Smooth muscle cell (in vitro differentiated cells): ENCODE measurements around the gene H6PD. TPM values are rescaled to one million over a fixed set of nuclear protein-coding genes. Genes with fewer than 3 reads are reported as not detected.

Source experiments
- DNase-seq: peaks from one replicate; lab custom pipeline; 2025; ENCODE audit not compliant: unreplicated experiment; lab: John Stamatoyannopoulos, UW
- H2AFZ ChIP-seq: fragments of 200-600 bp; sonication (generic); 2 replicates; pipeline ENCODE4 v1.6.0; 2016; ENCODE audit warnings: antibody characterized with exemption, low read depth, mild to moderate bottlenecking
- H3F3A ChIP-seq: fragments of 200-600 bp; sonication (generic); 2 replicates; pipeline ENCODE4 v1.6.0; 2017; ENCODE audit warnings: antibody characterized with exemption, low read depth
- H3K27ac ChIP-seq: fragments of 200-600 bp; sonication (generic); 2 replicates; pipeline ENCODE4 v1.5.1; 2016; ENCODE audit warnings: low read depth, mild to moderate bottlenecking
- H3K27me3 ChIP-seq: fragments of 200-600 bp; sonication (generic); 2 replicates; pipeline ENCODE4 v1.6.1; 2016; ENCODE audit warnings: low read depth, mild to moderate bottlenecking
- H3K36me3 ChIP-seq: fragments of 200-600 bp; sonication (generic); 2 replicates; pipeline ENCODE4 v1.5.1; 2016; ENCODE audit warnings: low read depth
- H3K4me1 ChIP-seq: fragments of 200-600 bp; sonication (generic); 2 replicates; pipeline ENCODE4 v1.5.1; 2016; ENCODE audit warnings: low read depth
- H3K4me2 ChIP-seq: fragments of 200-600 bp; sonication (generic); 2 replicates; pipeline ENCODE4 v1.6.0; 2016; ENCODE audit warnings: mild to moderate bottlenecking
- H3K4me3 ChIP-seq: fragments of 200-600 bp; sonication (generic); 2 replicates; pipeline ENCODE4 v1.5.1; 2016; ENCODE audit warnings: mild to moderate bottlenecking
- H3K79me2 ChIP-seq: fragments of 200-600 bp; sonication (generic); 2 replicates; pipeline ENCODE4 v1.6.0; 2016; ENCODE audit warnings: low read depth, mild to moderate bottlenecking
- H3K9ac ChIP-seq: fragments of 200-600 bp; sonication (generic); 2 replicates; pipeline ENCODE4 v1.6.0; 2016; ENCODE audit warnings: low read depth
- H3K9me3 ChIP-seq: fragments of 200-600 bp; sonication (generic); replicated peaks from 2 replicates; pipeline ENCODE4 v1.5.1; 2016; ENCODE audit warnings: low read depth
- H4K20me1 ChIP-seq: fragments of 200-600 bp; sonication (generic); 2 replicates; pipeline ENCODE4 v1.6.0; 2016; ENCODE audit warnings: low read depth
- WGBS: methylation state at CpG from one replicate; pipeline ENCODE4 v1.1.7; 2016; ENCODE audit warnings: low lambda C conversion rate; 5-methylcytosine and 5-hydroxymethylcytosine counted together
- polyA plus RNA-seq: library from polyadenylated mRNA; unstranded; fragments of >200 nt; fragmentation: Nextera tagmentation; extraction: Ambion mirVana; gene quantifications from 2 replicates; pipeline ENCODE4 v1.2.1, GENCODE V29; 2016
- total RNA-seq: library from RNA; depleted of rRNA; stranded (reverse); fragments of >200 nt; gene quantifications from 2 replicates; pipeline ENCODE4 v1.2.3, GENCODE V29; 2014
- TF ChIP-seq, protein P1 (sequence below): fragments of 200-600 bp; sonication (generic); IDR thresholded peaks from 2 replicates; pipeline ENCODE4 v1.5.1; 2017; ENCODE audit warnings: borderline replicate concordance, mild to moderate bottlenecking, antibody characterized with exemption; ENCODE audit not compliant: insufficient read depth, poor library complexity, severe bottlenecking

Gene H6PD
- total and polyA plus RNA-seq, 2 experiments from 2014 or later = 15.1 to 15.3 TPM

DNA sequence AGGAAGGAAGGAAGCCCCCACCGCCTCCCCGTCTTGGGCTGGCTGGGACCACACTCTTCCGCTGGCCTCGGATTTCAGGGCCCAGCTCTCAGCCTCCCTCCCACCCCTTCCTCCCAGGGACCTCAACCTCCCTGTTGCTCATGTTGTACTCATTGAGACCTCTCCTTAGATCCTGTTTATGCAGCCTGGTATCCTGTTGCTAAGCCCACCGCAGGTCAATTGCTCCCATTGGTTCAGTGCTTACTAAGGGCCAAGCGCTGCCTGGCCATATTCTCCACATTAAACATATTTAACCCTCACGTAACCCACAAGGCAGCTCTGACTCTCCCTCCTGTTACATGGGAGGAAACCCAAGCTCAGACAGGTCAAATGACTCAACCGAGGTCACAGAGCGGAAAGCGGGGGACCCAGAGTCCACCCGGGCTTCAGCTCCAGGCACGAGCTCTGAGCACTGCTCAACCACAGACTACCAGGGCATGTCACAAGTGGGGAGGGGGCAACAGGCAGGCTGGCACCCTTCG is 23.2 kb upstream of the H6PD start:
- H3K9ac ChIP-seq = no peak overlapping the region
- TF ChIP-seq, protein P1, sequence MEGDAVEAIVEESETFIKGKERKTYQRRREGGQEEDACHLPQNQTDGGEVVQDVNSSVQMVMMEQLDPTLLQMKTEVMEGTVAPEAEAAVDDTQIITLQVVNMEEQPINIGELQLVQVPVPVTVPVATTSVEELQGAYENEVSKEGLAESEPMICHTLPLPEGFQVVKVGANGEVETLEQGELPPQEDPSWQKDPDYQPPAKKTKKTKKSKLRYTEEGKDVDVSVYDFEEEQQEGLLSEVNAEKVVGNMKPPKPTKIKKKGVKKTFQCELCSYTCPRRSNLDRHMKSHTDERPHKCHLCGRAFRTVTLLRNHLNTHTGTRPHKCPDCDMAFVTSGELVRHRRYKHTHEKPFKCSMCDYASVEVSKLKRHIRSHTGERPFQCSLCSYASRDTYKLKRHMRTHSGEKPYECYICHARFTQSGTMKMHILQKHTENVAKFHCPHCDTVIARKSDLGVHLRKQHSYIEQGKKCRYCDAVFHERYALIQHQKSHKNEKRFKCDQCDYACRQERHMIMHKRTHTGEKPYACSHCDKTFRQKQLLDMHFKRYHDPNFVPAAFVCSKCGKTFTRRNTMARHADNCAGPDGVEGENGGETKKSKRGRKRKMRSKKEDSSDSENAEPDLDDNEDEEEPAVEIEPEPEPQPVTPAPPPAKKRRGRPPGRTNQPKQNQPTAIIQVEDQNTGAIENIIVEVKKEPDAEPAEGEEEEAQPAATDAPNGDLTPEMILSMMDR = no peak
- no peak overlapping the region for H2AFZ ChIP-seq
- H3K4me2 ChIP-seq = no peak overlapping the region
- H3K27me3 ChIP-seq = no peaks in the 10 kb centered on the region
- no peaks in the 10 kb centered on the region for H4K20me1 ChIP-seq
- 74% methylated on average over 13 of the region's 13 CpGs for WGBS
- H3K4me1 ChIP-seq = no peaks in the 10 kb centered on the region
- no peaks in the 10 kb centered on the region for H3K9me3 ChIP-seq
- no peak overlapping the region for H3K27ac ChIP-seq
- H3K36me3 ChIP-seq = no peaks in the 10 kb centered on the region
- DNase-seq = no peak
- no peak overlapping the region for H3K4me3 ChIP-seq
- no peaks in the 10 kb centered on the region for H3K79me2 ChIP-seq
- no peaks in the 10 kb centered on the region for H3F3A ChIP-seq

DNA sequence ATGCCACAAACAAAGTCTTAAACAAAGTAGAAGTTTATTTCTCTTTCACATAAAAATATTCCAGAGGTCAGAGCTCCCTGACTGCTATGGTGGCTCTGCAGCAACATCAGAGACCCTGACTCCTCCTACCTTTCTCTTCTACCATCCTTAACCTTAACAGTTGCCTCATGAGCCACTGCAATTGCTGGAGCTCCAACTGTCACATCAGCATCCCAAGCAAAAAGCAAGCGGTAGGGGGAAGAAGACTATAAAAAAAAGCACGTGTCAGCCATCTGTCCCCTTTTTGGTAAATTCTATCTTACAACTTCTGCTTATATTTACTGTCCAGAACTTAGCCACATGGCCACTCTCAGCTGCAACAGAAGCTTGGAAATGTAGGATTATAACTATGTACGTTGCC is 21.8 kb upstream of the H6PD start:
- H3F3A ChIP-seq = no peaks in the 10 kb centered on the region
- H3K4me3 ChIP-seq = no peak overlapping the region
- H3K27me3 ChIP-seq = no peaks in the 10 kb centered on the region
- H3K36me3 ChIP-seq = no peaks in the 10 kb centered on the region
- no peak overlapping the region for H3K27ac ChIP-seq
- H3K9me3 ChIP-seq = no peaks in the 10 kb centered on the region
- no peak overlapping the region for H2AFZ ChIP-seq
- H4K20me1 ChIP-seq = no peaks in the 10 kb centered on the region
- no peak for DNase-seq
- WGBS = 95% methylated on average over 3 of the region's 3 CpGs
- TF ChIP-seq, protein P1 = no peak
- no peak overlapping the region for H3K9ac ChIP-seq
- no peak overlapping the region for H3K4me2 ChIP-seq
- H3K79me2 ChIP-seq = no peaks in the 10 kb centered on the region
- no peaks in the 10 kb centered on the region for H3K4me1 ChIP-seq

DNA sequence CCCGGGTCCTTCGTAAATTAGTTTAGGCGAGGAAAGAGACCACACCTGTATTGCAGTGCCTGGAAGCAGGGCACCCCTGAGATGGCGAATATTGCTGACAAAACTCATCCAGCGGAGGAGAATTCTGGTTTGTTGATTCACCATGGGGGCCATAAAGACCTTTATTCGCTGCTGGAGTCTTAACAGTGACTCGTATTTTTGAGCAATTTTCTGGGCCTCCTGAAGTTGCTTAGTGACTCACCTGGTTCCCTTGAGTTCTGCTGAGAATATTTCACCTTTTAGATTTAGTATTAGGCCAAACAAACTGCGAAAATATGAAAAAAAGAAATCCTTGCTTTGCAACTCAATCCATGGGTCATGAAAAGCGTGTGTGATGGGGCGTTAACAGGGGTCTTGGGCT is 20.6 kb upstream of the H6PD start:
- no peak overlapping the region for H3K4me3 ChIP-seq
- no peaks in the 10 kb centered on the region for H3K9me3 ChIP-seq
- 82% methylated on average over 10 of the region's 10 CpGs for WGBS
- H3K27me3 ChIP-seq = no peaks in the 10 kb centered on the region
- no peaks in the 10 kb centered on the region for H3F3A ChIP-seq
- no peak overlapping the region for H3K27ac ChIP-seq
- no peaks in the 10 kb centered on the region for H3K79me2 ChIP-seq
- no peaks in the 10 kb centered on the region for H3K36me3 ChIP-seq
- no peaks in the 10 kb centered on the region for H3K4me1 ChIP-seq
- no peak for DNase-seq
- H3K4me2 ChIP-seq = no peak overlapping the region
- H2AFZ ChIP-seq = no peak overlapping the region
- TF ChIP-seq, protein P1 = no peak
- no peak overlapping the region for H3K9ac ChIP-seq
- H4K20me1 ChIP-seq = no peaks in the 10 kb centered on the region

DNA sequence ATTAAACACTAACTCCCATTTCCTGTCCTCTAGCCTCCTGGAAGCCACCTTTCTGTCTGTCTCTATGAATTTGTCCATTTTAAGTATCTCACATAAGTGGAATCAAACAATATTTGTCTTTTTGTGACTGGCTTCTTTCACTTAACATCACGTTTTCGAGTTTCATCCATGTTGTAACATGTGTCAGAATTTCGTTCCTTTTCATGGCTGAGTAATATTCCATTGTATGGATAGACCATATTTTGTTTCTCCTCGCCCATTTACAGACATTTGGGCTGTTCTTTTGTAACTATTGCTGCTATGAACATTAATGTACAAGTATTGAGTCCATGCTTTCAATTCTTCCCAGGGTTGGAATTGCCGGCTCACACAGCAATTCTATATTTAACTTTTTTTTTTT is 15.7 kb upstream of the H6PD start:
- Histone ChIP-seq H3K27me3 (no peaks in the 10 kb centered on the region), H3K4me1 (no peaks in the 10 kb centered on the region), H3K4me3 (no peak overlapping the region), H3K9ac (no peak overlapping the region), H3K36me3 (no peaks in the 10 kb centered on the region), H4K20me1 (no peaks in the 10 kb centered on the region), H3K79me2 (no peaks in the 10 kb centered on the region), H3K9me3 (no peaks in the 10 kb centered on the region), H3F3A (no peaks in the 10 kb centered on the region), H3K4me2 (no peak overlapping the region), H3K27ac (no peak overlapping the region), H2AFZ (no peak overlapping the region)
- DNase-seq = no peak
- WGBS = 72% methylated on average over 5 of the region's 5 CpGs
- TF ChIP-seq, protein P1 = no peak
